Heart left ventricle (tissue), 13 donors: ENCODE data around the gene SELP.

Experiments
- POLR2A ChIP-seq, 2 donors: fragments of 450-650 bp; IDR thresholded peaks; one replicate each; pipeline ENCODE4 v1.6.1; 2017; ENCODE audit warnings: antibody characterized with exemption in 2 of 2, mild to moderate bottlenecking in 2 of 2, moderate library complexity in 2 of 2
- TF ChIP-seq, protein P1 (sequence below), 12 donors: fragments of 200-600 bp; sonication (generic) in 4 of 12; IDR thresholded peaks; one replicate each; pipeline versions ENCODE4 v1.5.0 to v1.8.0; 2018 to 2022; ENCODE audit warnings: antibody characterized with exemption in 12 of 12, mild to moderate bottlenecking in 5 of 12
- donor health status: ischemic (EF 13 %, LVEDD 7.1; RV severe dilation, severe dysfunction).
- donor health status: DM: no; HTN: yes; CAD: no.
- donor health status: DM: no; HTN: no; CAD: no.
- donor health status: ischemic (EF 25% LVEDD 6.9; RV normal size, moderate dysfunction).
- donor health status: ischemic (EF 25% LVEDD 5.7; RV mildly dilated, moderate dysfunction).
- donor health status: ischemic (EF 35%, LVEDD 5.7; RV mildly dilated, moderate dysfunction).
- donor health status: nonischemic (EF 11% LVEDD 7.7; RV severe dilation, severe dysfunction).
- donor health status: DM: yes; HTN: yes; CAD: no.
- donor health status: PGD.
- donor health status: ischemic (EF 29% LVEDD 5.4; RV normal size, mild dysfunction).
- donor health status: nonischemic (EF 23%, LVEDD 6.1; RV moderate dilation, normal function).

DNA sequence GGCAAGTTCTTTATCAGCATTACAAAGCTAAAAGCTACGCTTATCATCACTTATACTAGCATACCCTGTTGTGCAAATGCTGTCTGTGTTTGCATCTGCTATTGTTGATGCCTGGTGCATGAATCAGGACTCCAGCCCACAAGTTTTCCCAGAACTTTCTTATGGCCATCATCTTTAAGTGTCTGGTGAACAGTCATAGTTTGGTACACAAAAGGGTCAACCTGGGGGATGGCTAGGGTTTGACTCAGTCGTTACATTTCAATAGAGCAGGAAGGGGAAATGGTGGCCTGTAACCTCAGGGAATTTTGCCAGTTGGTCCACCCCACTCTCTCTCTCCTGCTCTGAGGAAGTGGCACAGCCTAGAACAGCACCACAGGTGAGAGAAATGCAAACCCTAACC lies 46.1 kb upstream of the SELP start:
- TF ChIP-seq, protein P1, sequence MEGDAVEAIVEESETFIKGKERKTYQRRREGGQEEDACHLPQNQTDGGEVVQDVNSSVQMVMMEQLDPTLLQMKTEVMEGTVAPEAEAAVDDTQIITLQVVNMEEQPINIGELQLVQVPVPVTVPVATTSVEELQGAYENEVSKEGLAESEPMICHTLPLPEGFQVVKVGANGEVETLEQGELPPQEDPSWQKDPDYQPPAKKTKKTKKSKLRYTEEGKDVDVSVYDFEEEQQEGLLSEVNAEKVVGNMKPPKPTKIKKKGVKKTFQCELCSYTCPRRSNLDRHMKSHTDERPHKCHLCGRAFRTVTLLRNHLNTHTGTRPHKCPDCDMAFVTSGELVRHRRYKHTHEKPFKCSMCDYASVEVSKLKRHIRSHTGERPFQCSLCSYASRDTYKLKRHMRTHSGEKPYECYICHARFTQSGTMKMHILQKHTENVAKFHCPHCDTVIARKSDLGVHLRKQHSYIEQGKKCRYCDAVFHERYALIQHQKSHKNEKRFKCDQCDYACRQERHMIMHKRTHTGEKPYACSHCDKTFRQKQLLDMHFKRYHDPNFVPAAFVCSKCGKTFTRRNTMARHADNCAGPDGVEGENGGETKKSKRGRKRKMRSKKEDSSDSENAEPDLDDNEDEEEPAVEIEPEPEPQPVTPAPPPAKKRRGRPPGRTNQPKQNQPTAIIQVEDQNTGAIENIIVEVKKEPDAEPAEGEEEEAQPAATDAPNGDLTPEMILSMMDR (IDR thresholded peaks at IDR 0.05) = no peak
- TF ChIP-seq POLR2A (IDR thresholded peaks at IDR 0.05) = no peak
